Head of caudate nucleus (tissue), 42 donors: ENCODE measurements around the gene PCA3.

Source experiments
- DNase-seq, 42 donors: peaks; one replicate each; pipeline versions ENCODE4 v3.0.0 to v3.0.0-alpha.2; 2020 to 2021; ENCODE audit warnings: mixed read lengths in 7 of 42
- intact Hi-C: fragments of 100-400 bp; cut with DNase I; formaldehyde crosslinking; loops from one replicate; pipeline ENCODE4 v1.15.0; 2022

Gene PCA3

GRCh38 chr9:76744336-76744735, 19.9 kb upstream of the PCA3 start:
- intact Hi-C loops, result no loop called here
- peak in 29 of 42 donors; percentile 19 to 89 (median 50) for DNase-seq

GRCh38 chr9:76751001-76751400, 13.2 kb upstream of the PCA3 start:
- DNase-seq, result no peak
- intact Hi-C loops, result no loop called here

DNA sequence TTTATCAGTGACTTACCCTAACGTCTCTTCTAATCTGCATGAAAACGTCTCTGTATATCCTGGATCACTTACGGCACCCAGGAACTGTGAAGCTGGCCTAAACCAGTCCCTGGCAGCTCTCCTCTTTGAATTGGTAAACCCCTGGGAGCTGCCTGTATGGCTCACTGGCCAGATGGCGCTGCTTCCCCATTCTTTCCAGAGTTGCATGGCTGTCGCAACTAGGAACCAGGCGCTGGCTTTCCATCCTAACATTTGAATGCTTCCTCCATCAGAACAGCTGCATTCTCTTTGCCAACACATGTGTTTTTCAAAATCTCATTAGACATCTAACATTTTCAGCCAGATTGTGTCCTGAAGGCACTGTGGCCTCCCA, 8.0 kb upstream of the PCA3 start:
- intact Hi-C loops, result no loop called here

GRCh38 chr9:76756941-76757673, 7.1 kb upstream of the PCA3 start:
- DNase-seq, result no peak
- intact Hi-C loops, result no loop called here

More for the DNA sequence above, 8.0 kb upstream of the PCA3 start:
- peak in 41 of 42 donors; percentile 14 to 82 (median 49) for DNase-seq

DNA sequence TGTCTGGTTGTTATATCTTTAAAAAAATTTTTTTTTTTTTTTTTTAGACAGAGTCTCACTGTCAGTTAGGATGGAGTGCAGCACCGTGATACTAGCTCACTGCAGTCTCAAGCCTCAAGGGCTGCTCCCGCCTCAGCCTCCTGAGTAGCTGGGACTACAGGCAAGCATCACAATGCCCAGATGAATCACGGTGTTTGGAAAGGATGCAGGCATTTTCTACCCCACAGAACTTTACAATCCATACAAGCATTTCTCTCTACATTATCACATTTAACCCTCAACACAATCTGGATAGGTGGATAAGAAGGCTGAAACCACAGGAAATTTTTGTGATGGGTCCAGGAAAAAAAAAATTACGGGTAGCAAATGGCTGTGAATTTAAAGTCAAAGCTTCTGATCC, 5.8 kb upstream of the PCA3 start:
- no peak for DNase-seq
- intact Hi-C loops, result no loop called here

DNA sequence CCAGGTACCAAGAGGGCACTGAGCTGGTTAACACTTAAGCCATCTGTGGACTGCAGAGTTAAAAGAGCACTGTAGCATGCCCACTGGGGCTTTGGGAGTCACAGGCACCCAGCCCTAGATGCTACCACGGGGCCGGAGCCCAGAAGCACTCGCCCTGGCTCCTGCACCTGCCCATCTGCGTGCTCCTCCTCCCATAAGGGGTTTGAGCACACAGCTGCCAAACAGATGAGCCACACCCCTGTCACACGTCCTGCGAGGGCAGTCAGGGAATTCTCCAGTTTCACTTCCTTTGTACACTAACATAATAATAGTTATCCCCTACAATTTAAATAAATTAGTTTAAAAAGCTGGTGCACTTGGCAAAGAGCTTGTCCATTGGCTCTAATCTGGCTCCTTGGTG, 4.5 kb upstream of the PCA3 start:
- DNase-seq, result peak in 1 of 42 donors; percentile 4
- intact Hi-C loops, result no loop called here

- peak in 1 of 42 donors; percentile 9 for DNase-seq
- intact Hi-C loops, result no loop called here
These were observed 2.8 kb upstream of the PCA3 start for GRCh38 chr9:76761448-76761847.

DNA sequence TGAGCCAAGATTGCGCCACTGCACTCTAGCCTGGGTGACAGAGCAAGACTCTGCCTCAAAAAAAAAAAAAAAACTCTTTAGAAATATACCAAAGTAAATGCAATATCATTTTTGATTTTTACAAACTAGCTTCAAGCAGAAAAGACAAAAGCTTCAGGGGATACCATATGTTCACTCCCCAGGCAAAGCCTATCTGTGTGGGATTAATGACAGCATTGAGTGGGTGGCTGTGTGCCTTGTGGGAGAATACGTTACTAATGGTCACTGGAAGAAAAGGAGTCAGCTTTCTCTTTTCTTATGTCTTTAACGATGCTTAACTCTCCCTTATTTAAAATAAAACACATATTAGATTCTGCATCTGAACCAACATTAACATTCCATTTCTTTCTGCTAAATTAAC, 1.9 kb downstream of the PCA3 start:
- intact Hi-C loops, result no loop called here
- no peak for DNase-seq

- intact Hi-C loops, result no loop called here
- DNase-seq, result no peak
These were observed 8.6 kb downstream of the PCA3 start for GRCh38 chr9:76772686-76773445.

GRCh38 chr9:76784881-76785280, 20.6 kb downstream of the PCA3 start:
- intact Hi-C loops, result no loop called here
- DNase-seq, result no peak

- intact Hi-C loops, result no loop called here
These were observed 21.3 kb downstream of the PCA3 start for GRCh38 chr9:76785501-76785900.

GRCh38 chr9:76787677-76788076, 23.4 kb downstream of the PCA3 start:
- intact Hi-C loops, result no loop called here
- peak in 1 of 42 donors; percentile 38 for DNase-seq

More at GRCh38 chr9:76785501-76785900, 21.3 kb downstream of the PCA3 start:
- no peak for DNase-seq

- intact Hi-C loops, result no loop called here
These were observed 25.6 kb downstream of the PCA3 start for GRCh38 chr9:76789840-76790239.

GRCh38 chr9:76793784-76794431, 29.7 kb downstream of the PCA3 start:
- intact Hi-C loops, result no loop called here
- DNase-seq, result no peak

More at GRCh38 chr9:76789840-76790239, 25.6 kb downstream of the PCA3 start:
- DNase-seq, result no peak

DNA sequence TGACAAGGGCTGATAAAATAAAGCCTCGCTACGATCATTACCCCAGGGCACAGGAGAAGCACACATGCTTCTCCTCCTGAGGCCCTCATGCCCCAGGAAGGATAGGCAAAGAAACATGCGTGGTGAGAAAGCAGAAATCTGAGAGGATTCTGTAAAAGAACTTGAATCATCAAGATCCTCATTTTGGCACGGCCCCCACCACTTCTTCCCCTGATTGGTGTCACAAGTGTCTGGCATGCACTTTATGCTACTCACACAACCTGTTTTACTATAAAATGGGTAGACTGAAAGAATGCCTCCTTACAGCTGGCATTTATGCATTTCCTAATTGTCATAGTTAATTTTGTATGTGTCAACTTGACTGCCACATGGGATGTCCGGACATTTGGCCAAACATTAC, 32.1 kb downstream of the PCA3 start:
- intact Hi-C loops, result no loop called here
- no peak for DNase-seq

- intact Hi-C loops, result no loop called here
- DNase-seq, result no peak
These were observed 34.3 kb downstream of the PCA3 start for GRCh38 chr9:76798527-76798926.

DNA sequence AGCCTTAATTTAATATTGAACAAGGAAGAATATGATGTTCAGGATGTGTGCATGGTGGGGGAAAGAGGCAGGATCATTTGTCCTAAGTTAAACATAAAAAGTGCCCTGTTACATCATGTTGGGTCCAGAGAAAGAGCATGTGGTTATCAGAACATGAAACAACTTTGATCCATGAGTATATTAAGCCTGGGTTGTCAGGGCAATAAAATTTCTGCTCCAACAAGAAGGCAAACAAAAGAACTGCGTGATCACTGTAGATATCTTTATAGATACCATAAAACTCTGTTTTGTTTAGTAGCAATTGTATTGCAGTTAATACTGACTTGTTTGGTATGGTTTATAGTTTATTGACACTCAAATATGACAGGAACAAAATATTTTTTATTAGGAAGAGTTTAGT, 35.2 kb downstream of the PCA3 start:
- intact Hi-C loops, result no loop called here
- DNase-seq, result no peak

DNA sequence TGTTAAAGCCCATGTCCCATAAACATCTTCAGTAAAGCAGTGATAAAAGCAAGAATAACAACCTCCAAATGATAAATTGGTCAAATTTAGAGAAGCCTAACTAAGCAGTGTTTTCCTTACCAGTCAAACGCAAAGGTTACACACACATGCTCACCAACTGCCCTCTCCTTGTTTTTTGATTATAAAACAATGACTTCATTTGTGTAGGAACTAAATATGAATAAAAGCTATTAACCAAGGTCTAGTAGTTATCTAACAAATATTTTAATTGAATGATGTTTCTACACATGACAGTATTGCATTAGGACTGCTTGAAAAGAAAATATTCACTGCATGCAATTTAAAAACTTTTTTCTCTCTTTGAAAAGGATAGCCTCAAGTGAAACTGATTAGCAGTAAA, 36.7 kb downstream of the PCA3 start:
- intact Hi-C loops, result no loop called here
- DNase-seq, result no peak

- intact Hi-C loops, result no loop called here
- no peak for DNase-seq
These were observed 38.8 kb downstream of the PCA3 start for GRCh38 chr9:76803083-76803482.

GRCh38 chr9:76803762-76804161, 39.5 kb downstream of the PCA3 start:
- DNase-seq, result no peak
- intact Hi-C loops, result no loop called here
